ENCODE data around the gene MAP2K1.
"Not testable (repeated sequence)": the region's sequence is repeated elsewhere in the genome, so short reads cannot be mapped to it uniquely, and the experiment has no call there.

- not testable (repeated sequence) for TF ChIP-seq CTCF (optimal IDR thresholded peaks at IDR 0.05 in 1 of 3, IDR thresholded peaks at IDR 0.05 in 1 of 3, conservative IDR thresholded peaks at IDR 0.05 in 1 of 3; ENCODE audit: extremely low read depth in 1 of 3, insufficient read depth in 2 of 3, low read length in 3 of 3); EZH2 (IDR thresholded peaks at IDR 0.05; ENCODE audit: low read length)
Observed at GRCh38 chr15:66381376-66381775, 5.3 kb upstream of the MAP2K1 start.
